Measurements from ENCODE around the gene SESN2.
A peak's percentile ranks its signal among the peaks of the same experiment; 100 is the strongest.

The SESN2 gene

DNA sequence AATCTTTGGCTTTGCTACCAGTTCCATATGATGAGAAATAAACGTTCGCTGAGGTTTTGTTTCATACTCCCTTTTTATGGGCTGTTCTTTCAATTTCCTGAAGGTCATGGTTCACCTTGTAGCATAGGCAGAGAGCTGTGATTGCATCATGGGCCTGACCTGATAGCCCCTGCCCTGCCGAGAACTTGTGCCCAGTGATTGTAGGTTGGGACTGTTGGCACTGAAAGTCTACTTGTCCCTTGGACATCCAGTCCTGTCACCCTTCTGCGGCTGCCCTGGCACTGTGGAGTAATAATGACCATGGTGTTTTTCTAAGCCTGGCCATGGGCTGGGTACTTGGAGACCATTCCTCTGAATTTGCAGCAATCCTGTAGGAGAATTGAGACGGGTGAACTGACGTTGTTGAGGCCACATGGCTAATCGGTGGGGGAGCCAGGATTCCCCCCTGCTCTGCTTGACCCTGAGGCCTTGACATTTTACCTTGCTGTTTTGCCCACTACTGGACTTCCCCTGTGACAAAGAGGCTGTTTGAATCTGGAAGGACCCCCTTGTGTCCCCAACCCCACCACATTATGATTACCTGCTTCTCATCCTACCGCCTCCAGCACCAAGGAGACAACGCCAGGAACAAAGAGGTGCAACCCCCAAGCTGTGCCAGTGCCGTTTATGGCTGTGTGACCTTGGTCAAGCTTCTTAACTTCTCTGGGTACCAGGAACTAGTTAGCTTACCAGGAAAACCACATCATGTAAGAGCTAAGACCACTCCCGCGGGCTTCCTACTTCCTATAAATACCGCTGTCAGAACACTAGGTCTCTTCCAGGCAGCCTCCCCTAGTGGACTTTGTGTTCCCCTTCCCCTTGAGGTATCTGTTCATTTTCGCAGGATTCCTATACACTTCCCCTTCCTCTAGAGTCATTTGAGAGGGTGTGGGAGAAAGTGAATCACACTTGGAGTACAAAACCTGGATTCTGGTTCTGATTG lies 23.4 kb downstream of the SESN2 start:
- no peak for DNase-seq (ENCODE audit: low spot score)

DNA sequence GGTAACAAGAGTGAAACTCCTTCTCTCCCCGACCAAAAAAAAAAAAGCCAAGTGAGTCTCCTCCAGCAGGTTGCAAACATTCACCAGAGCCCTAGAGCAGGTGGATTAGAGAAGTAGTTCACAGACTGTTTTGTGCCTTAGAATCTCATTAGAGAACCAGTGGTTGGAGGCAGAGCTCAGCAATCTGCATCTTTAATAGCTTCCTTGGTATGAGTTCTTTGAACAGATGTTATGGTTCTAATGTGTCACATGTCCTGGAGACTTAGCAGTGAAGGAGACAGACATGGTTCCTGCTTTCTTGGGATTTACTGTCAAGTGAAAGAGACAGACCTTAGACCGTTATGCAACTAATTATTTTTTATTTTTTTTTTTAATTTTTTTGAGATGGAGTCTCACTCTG lies 26.8 kb downstream of the SESN2 start:
- DNase-seq (ENCODE audit: low spot score) = no peak

GRCh38 chr1:28288487-28288886 lies 29.2 kb downstream of the SESN2 start:
- DNase-seq (ENCODE audit: low spot score) = no peak

DNA sequence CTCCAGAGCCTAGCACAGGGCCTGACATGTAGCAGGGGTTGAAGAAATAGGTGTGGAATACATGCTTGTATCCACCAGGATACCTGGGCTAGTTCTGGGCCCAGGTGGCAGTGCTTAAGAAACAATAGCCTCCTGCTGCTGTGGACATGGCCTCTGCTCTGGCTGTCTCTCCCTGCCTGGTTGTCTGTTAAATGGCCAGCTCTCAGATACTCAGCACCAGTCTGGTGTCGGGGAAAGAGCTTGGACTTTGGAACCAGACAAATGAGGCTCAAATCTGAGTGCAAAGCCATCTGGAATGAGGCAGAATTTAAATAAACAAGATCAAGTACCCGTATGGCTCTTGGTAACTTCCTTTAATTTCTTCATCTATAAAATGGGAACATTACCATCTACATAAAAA lies 31.5 kb downstream of the SESN2 start:
- no peak for DNase-seq (ENCODE audit: low spot score)

DNA sequence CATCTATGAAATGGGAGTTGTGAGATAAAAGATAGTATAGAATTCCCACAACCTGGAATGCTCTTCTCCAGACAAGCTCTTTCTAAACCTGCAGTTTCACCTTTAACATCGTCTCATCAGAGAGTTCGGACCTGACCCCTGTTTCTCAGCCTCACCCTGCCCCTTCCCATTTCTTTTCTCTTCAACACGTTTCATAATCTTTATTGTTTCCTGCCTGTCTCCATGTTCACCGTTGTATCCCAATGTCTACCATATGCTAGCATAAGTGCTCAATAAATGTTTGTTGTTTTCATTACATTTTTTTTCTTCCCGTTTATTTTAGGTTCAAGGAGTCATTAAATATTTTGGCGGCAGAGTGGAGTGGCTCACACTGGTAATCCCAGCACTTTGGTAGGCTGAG lies 32.4 kb downstream of the SESN2 start:
- no peak for DNase-seq (ENCODE audit: low spot score)

GRCh38 chr1:28295936-28296335 lies 36.6 kb downstream of the SESN2 start:
- DNase-seq (ENCODE audit: low spot score) = no peak

DNA sequence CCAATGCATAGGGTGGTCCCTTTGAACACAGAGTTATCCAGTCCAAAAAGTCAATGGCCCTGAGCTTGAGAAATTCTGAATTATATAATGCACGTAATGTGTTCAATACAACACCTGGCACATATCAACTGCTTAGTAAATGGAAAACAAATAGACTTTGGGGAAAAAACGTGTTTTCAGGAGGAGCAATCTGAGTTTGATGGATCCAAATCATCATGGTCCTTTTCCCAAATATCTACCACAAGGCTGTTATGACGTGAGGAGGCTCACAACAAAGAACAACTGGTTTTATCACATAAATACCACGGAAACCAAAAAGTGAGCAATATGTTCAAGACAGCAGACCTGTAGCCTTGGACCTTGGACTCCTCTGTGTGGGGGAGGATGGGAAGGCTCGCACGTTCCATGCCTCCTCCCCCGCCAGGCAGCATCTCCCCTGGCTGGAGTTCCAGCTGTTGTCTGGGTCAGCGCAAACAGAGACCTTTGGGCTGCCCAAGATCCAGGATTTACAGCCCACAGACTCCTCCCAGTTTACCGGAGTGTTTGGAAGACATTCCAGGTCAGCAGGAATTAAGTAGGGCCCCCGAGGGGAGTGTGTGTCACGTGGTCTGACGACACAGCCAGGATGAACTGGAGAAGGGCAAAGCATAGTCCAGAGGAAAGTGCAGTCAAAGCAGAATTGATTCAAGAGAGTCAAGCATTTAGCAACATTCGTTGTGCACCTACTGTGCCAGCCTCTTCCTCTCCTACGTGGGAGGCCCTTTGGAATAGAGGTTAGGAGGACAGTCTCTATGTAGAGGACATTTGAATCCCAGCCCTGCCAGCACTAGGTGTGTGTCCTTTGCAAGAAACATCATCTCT lies 37.3 kb downstream of the SESN2 start:
- DNase-seq (ENCODE audit: low spot score) = peak; percentile 53

- DNase-seq (ENCODE audit: low spot score) = no peak
These were observed 38.5 kb downstream of the SESN2 start for GRCh38 chr1:28297826-28298225.

DNA sequence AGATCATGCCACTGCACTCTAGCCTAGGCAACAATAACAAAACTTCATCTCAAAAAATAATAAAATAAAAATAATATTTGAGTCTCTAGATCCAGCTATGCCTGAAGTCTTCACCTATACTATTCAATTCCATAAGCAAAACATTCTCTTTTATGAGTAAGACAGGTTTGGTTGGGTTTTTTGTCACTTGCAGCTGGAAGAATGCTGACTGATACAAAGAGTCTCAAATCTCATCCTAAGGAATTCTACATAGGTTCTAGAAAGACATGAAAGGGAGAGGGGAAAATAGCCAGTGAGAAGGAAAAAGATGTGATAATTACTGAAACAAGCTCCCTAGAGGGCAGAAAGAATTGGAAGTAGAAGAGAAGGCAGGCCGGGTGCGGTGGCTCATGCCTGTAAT lies 39.1 kb downstream of the SESN2 start:
- DNase-seq (ENCODE audit: low spot score) = no peak

DNA sequence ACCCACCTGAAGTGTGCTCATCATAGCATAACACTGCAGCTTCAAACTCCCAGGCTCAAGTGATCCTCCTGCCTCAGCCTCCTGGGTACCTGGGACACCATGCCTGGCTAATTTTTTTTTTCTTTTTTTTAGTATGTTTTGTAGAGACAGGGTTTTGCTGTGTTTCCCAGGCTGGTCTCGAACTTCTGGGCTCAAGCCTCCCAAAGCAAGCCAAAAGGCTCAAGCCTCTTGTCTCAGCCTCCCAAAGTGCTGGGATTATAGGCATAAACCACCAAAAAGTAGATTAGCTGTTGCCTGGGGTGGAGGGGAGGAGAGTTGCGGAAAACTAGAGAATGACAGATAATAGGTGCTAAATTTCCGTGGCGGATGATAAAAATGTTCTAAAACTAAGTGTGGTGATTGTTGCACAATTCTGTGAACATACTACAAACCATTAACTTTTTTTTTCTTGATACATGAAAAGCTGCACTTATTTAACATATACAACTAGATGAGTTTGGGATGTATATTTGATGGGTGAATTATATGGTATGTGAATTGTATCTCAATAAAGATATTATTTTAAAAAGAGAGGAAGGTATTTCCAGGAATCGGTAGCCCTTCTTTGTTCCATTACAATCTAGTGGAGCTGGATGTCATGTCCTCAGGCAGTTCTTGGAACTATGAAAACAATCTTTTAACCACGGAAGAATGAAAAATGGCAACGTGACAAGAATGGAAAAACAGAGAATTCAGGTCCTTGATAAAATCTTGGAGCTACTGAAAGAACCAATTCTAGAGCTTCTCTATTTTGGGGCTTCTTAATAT lies 42.3 kb downstream of the SESN2 start:
- DNase-seq (ENCODE audit: low spot score) = no peak

DNA sequence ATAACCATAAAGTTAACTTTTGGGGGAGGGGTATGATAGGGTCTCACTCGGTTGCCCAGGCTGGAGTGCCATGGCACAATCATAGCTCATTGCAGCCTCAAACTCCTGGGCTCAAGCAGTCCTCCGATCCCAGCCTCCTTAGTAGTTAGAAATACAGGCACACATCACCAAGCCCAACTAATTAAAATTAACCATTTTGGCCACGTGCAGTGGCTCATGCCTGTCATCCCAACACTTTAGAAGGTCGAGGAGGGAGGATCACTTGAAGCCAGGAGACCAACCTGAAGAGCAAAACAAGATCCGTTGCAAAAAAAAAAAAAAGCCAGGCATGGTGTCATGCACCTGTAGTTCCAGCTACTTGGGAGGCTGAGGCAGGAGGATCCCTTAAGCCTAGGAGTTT lies 42.9 kb downstream of the SESN2 start:
- no peak for DNase-seq (ENCODE audit: low spot score)

DNA sequence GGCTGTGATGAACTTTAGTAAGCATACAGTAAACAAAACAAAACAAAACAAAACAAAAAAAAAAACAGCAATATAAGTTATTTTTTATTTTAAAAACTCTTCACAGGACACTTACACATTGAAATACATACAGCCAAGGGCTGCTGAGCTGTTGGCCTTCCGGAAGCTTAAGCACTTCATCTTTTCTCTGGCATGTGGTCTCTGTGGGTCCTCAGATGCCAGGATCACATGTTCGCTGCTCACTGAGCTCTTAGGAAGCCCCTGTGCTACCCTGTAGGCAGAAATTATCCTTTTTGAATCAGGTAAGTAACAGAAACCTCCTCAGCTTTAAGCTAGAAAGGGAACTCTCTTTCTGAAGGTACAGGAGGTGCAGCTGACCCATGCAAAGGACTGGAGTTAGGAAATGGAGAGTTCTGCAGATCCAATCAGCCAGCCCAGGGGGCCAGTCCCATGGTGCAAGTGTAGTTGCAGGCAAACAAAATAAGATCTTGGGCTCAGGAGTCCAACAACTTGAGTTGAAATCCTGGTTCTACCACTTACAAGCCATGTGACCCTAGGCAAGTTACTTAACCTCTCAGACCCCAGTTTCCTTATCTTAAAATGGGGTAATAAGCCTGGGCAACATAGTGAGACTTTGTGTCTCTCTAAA lies 47.1 kb downstream of the SESN2 start:
- DNase-seq (ENCODE audit: low spot score) = no peak

DNA sequence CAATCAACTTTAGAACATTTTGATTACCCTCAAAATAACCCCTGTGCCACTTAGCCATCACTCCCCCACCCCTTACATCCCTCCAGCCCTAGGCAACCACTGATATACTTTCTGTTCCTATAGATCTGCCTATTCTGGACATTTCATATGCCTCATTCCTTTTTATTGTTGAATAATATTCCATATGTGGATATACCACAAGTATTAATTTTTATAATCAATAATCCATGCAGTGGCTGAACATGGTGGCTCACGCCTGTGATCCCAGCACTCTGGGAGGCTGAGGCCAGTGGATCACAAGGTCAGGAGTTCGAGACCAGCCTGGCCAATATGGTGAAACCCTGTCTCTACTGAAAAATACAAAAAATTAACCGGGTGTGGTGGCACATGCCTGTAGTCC lies 49.4 kb downstream of the SESN2 start:
- no peak for DNase-seq (ENCODE audit: low spot score)

- no peak for DNase-seq (ENCODE audit: low spot score)
These were observed 50.4 kb downstream of the SESN2 start for GRCh38 chr1:28309702-28310101.

GRCh38 chr1:28313702-28314546 lies 54.6 kb downstream of the SESN2 start:
- DNase-seq (ENCODE audit: low spot score) = no peak

DNA sequence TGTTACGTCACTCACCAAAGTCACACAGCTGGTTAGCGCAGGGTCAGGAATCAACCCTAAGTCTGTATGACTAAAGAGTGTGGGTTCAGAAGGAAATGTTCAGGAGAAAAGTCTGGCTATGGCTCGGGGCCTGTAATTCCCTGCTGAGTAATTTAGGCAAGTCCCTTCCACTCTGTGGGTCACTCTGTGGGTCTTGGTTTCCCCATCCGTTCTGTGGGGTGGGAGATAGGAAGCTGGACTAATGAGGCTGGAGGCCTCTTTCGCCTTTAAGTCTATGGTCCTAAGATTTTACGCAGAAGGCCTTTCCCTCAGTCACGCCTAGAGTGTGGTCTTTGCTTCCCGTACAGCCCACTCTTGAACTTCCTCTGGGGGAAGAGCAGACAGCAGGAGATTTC lies 55.2 kb downstream of the SESN2 start:
- DNase-seq (ENCODE audit: low spot score) = no peak

GRCh38 chr1:28317014-28317413 lies 57.7 kb downstream of the SESN2 start:
- DNase-seq (ENCODE audit: low spot score) = no peak

DNA sequence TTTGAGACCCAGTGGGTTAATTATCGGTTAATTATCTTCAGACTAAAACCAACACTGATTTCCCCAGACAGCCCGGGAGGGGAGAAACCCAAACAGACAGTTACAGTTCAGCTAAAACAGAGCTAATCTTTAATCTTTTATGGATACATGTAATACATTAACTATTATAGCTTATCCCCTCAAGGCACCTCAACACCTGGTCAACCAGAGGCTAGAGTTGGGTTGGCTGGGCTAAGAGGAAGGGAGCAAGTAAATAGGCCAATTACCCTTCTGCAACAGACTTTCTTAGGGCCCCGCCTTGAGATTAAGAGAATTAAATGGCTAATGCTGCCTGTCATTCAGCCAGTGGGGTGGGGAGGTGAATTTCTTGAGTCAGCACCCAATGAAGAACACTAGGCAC lies 62.9 kb downstream of the SESN2 start:
- no peak for DNase-seq (ENCODE audit: low spot score)

- DNase-seq (ENCODE audit: low spot score) = no peak
These were observed 64.4 kb downstream of the SESN2 start for GRCh38 chr1:28323720-28324119.

DNA sequence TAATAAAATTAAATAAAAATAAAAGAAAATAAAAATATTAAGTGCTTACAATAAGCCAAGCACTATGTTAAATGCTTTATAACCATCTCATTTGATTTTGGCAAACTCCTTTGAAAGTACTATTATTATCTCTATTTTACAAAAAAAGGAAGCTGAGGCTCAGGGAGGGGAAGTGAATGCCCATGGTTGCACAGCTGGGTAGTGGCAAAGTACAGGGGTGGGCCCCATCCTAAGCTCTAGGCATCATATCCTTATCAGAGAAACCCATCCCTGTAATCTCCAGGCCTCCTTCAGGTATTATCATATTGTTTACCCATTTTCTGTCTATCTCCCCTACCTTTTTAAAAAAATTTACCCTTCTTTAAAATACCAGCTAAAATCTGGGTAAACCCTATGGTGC lies 67.2 kb downstream of the SESN2 start:
- no peak for DNase-seq (ENCODE audit: low spot score)
